ENCODE results near the gene MGLL. TPM values are rescaled to one million over a fixed set of nuclear protein-coding genes. Genes with fewer than 3 reads are reported as not detected.

MGLL gene
- total and polyA plus RNA-seq, 4 donors = 9.4 to 277 (median 74.2) TPM

- no peak for TF ChIP-seq GABPA (IDR thresholded peaks at IDR 0.05 in 1 of 2, conservative IDR thresholded peaks at IDR 0.05 in 1 of 2)
- no peak for TF ChIP-seq HNF4A (conservative IDR thresholded peaks at IDR 0.05)
- no peak for TF ChIP-seq ZBTB33 (IDR thresholded peaks at IDR 0.05)
- TF ChIP-seq SP1 (IDR thresholded peaks at IDR 0.05) = no peak
- TF ChIP-seq CTCF (IDR thresholded peaks at IDR 0.05; ENCODE audit: low read depth, low read length, missing input control) = no peak
- no peak for TF ChIP-seq ATF3 (IDR thresholded peaks at IDR 0.05)
- no peak for TF ChIP-seq FOXA1 (IDR thresholded peaks at IDR 0.05)
- no peak for TF ChIP-seq RAD21 (IDR thresholded peaks at IDR 0.05)
- no peak for TF ChIP-seq YY1 (IDR thresholded peaks at IDR 0.05)
- no peak for TF ChIP-seq RXRA (IDR thresholded peaks at IDR 0.05)
- TF ChIP-seq FOXA2 (IDR thresholded peaks at IDR 0.05) = no peak
- TF ChIP-seq MAX (IDR thresholded peaks at IDR 0.05) = no peak
- no peak for TF ChIP-seq NR2F2 (IDR thresholded peaks at IDR 0.05)
- TF ChIP-seq HNF4G (IDR thresholded peaks at IDR 0.05) = no peak
- no peak for TF ChIP-seq TAF1 (conservative IDR thresholded peaks at IDR 0.05)
- Histone ChIP-seq H3K27ac (ENCODE audit: low read depth in 1 of 2, low read length in 2 of 2) (no peak overlapping the region), H3K4me3 (ENCODE audit: low read depth in 1 of 3, low read length in 3 of 3) (no peak overlapping the region), H3K9me3 (ENCODE audit: control insufficient read depth in 4 of 4, low read length in 3 of 4) (no peaks in the 10 kb centered on the region), H3K36me3 (ENCODE audit: control insufficient read depth in 4 of 4, insufficient read depth in 3 of 4, low read depth in 1 of 4, low read length in 3 of 4) (peaks cover 0 to 3% (median 0%) of the 10 kb centered on the region in 4 donors), H3K4me1 (ENCODE audit: control insufficient read depth in 4 of 4, insufficient read depth in 4 of 4, low read length in 3 of 4) (peaks cover 0 to 10% (median 2%) of the 10 kb centered on the region in 4 donors), H3K9ac (ENCODE audit: low read depth in 1 of 2, low read length in 2 of 2) (no peak overlapping the region), H3K27me3 (ENCODE audit: control insufficient read depth in 4 of 4, insufficient read depth in 4 of 4, low read length in 3 of 4) (no peaks in the 10 kb centered on the region)
- 94% methylated on average over 12 of the region's 12 CpGs for WGBS
- DNase-seq (ENCODE audit: low spot score) = no peak
Measured at GRCh38 chr3:127731546-127732289, 90.6 kb downstream of the MGLL start.

- H3K9me3 ChIP-seq (ENCODE audit: control insufficient read depth in 4 of 4, low read length in 3 of 4) = no peaks in the 10 kb centered on the region
- no peaks in the 10 kb centered on the region for H3K27me3 ChIP-seq (ENCODE audit: control insufficient read depth in 4 of 4, insufficient read depth in 4 of 4, low read length in 3 of 4)
- DNase-seq (ENCODE audit: low spot score) = no peak
- H3K4me1 ChIP-seq (ENCODE audit: control insufficient read depth in 4 of 4, insufficient read depth in 4 of 4, low read length in 3 of 4) = peaks cover 0 to 6% (median 2%) of the 10 kb centered on the region in 4 donors
- WGBS = 58% methylated on average over 6 of the region's 6 CpGs
- H3K4me3 ChIP-seq (ENCODE audit: low read depth in 1 of 3, low read length in 3 of 3) = no peak overlapping the region
- H3K9ac ChIP-seq (ENCODE audit: low read depth in 1 of 2, low read length in 2 of 2) = no peak overlapping the region
- H3K36me3 ChIP-seq (ENCODE audit: control insufficient read depth in 4 of 4, insufficient read depth in 3 of 4, low read depth in 1 of 4, low read length in 3 of 4) = peaks cover 0 to 3% (median 0%) of the 10 kb centered on the region in 4 donors
- no peak overlapping the region for H3K27ac ChIP-seq (ENCODE audit: low read depth in 1 of 2, low read length in 2 of 2)
- TF ChIP-seq RXRA (IDR thresholded peaks at IDR 0.05) = no peak
- no peak for TF ChIP-seq HNF4G (IDR thresholded peaks at IDR 0.05)
- TF ChIP-seq JUND (IDR thresholded peaks at IDR 0.05) = no peak
- no peak for TF ChIP-seq EGR1 (IDR thresholded peaks at IDR 0.05; ENCODE audit: low read depth in 2 of 2)
- no peak for TF ChIP-seq CTCF (IDR thresholded peaks at IDR 0.05; ENCODE audit: low read depth, low read length, missing input control)
- TF ChIP-seq MAX (IDR thresholded peaks at IDR 0.05) = no peak
- no peak for TF ChIP-seq RAD21 (IDR thresholded peaks at IDR 0.05)
- no peak for TF ChIP-seq TAF1 (conservative IDR thresholded peaks at IDR 0.05)
- TF ChIP-seq ZBTB33 (IDR thresholded peaks at IDR 0.05) = no peak
- no peak for TF ChIP-seq ATF3 (IDR thresholded peaks at IDR 0.05)
- TF ChIP-seq FOXA1 (IDR thresholded peaks at IDR 0.05) = no peak
Measured at GRCh38 chr3:127730666-127731295, 91.5 kb downstream of the MGLL start.
